HG03060 (cell line): ENCODE data around the gene TREM2.

Experiments
- ATAC-seq: cut with Tn5 transposase; IDR thresholded peaks from one replicate; pipeline ENCODE4 v1.9.1; 2021; ENCODE audit warnings: low read depth, moderate number of reproducible peaks; ENCODE audit not compliant: unreplicated experiment

The TREM2 gene

DNA sequence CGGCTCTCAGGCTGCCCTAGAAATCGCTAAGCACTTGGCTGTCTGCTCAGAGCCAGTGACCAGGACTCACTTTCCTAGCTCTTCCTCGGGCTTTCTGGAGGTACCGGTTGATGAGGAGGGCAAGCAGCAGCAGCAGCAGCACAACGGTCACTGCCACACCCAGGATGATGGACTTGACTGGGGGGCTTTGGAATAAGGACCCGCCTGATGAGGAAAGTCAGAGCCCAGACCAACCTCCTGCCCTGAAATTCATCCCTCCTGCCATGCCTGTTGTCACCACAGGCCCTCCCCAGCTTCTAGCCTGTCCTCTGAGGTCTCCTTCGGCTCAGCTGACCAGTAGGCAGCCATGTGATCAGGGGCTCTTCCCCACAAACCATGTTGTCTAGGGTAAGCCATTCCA is 21.8 kb upstream of the TREM2 start:
- no peak for ATAC-seq

- no peak for ATAC-seq
Measured at GRCh38 chr6:41182069-41183034, 19.4 kb upstream of the TREM2 start.

GRCh38 chr6:41181566-41181965 is 18.6 kb upstream of the TREM2 start:
- ATAC-seq: no peak

DNA sequence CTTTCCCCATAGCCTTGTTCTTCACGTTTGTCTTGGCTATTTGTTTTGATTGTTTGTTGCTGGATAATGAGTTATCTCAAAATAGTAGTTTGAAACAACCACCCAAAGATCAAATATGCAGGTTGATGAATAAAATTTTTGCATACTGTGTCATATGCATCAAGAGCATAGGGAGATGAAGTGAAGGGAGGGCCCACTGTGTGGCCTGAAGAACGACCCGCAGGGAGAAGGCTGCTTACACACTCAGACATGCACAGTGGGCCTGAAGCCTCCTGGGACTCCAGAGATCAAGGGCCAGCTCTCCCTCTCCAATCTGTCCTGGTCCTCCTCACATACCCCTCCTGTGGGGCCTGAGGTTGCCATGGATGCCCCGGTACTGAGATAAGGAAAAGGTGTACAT is 16.2 kb upstream of the TREM2 start:
- no peak for ATAC-seq

- ATAC-seq: no peak
Measured at GRCh38 chr6:41177695-41178094, 14.8 kb upstream of the TREM2 start.

- ATAC-seq: no peak
Measured at GRCh38 chr6:41177287-41177686, 14.4 kb upstream of the TREM2 start.

GRCh38 chr6:41176189-41176588 is 13.3 kb upstream of the TREM2 start:
- no peak for ATAC-seq

DNA sequence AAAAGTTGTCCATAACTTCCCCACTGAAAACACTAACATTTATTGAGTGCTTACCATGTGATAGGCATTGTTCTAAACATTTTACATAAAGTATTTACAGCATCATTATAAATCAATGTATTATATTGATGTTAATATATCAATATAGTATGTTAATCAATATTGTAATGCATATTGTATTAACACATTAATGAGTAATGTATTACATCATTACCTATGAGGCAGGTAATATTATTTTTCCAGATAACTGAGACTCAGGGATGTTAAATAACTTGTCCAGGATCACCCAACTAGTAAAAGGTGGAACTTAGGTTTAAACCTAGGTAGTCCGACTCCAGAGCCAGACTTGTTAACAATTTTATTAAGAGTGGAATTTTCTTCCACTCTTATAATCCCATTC is 12.2 kb upstream of the TREM2 start:
- ATAC-seq: no peak

DNA sequence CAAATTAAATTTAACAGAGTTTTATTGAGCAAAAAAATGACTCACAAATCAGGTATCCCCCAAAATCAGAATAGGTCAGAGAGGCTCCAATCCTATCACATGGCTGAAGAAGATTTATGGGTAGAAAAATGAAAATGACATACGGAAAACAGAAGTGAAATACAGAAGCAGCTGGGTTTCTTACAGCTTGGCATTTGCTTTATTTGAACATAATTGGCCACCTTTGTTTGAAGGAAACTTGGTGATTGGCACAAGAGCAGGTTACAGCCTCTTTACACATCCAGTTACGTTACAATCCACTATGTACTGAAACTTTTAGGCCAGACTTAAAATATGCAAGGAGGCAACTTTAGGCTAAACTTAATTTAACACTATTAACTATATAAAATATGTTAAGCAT is 11.7 kb upstream of the TREM2 start:
- no peak for ATAC-seq

GRCh38 chr6:41171908-41172307 is 9.0 kb upstream of the TREM2 start:
- ATAC-seq: no peak

DNA sequence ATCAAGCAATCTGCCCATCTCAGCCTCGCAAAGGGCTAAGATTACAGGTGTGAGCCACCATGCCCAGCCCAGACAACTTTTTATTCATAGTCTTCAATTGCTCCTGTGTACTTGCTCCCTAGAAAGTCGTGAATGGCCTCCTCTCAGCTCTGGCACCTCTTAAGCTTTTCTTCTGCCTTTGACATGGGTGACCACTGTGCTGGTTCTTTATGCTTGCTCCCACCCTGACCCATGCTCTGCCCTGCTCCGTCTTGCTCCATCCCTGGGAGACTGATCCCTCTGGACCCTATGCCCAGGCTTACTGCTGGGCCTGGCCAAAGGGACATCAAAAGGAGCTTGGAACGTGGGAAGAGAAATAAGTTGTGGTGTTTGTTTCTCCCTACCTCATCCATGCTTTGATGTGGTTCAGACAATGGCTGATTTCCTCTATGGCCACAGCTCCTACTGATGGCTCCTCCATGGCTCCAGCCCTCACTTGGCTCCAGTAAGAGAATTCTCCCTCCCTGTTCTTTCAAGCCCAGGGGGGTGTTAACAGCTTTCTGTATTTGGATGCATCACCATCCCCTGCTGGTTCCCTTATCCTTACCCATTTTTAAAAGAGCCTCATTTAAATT is 7.7 kb upstream of the TREM2 start:
- no peak for ATAC-seq

- no peak for ATAC-seq
Measured at GRCh38 chr6:41167173-41167963, 4.5 kb upstream of the TREM2 start.

- no peak for ATAC-seq
Measured at GRCh38 chr6:41164551-41165120, 1.7 kb upstream of the TREM2 start.

DNA sequence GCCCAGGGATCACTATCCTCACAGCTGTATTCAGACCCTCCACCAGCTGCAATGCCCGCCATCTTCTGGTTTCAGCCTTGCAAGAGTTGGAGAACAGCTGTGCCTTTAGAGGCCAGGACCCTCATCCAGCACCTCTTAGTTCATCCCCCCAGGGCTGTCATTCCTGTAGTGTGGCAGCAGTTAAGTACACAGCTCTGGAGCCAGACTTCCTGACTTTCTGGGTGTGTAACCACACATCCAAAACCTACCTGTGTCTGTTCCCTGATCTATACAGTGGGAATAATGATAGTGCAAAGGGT is 452 bp upstream of the TREM2 start:
- ATAC-seq: no peak

- no peak for ATAC-seq
Measured at GRCh38 chr6:41161851-41162552, 914 bp downstream of the TREM2 start.

GRCh38 chr6:41161380-41161779 is 1.5 kb downstream of the TREM2 start:
- ATAC-seq: no peak

- ATAC-seq: no peak
Measured at GRCh38 chr6:41160933-41161332, 2.0 kb downstream of the TREM2 start.

DNA sequence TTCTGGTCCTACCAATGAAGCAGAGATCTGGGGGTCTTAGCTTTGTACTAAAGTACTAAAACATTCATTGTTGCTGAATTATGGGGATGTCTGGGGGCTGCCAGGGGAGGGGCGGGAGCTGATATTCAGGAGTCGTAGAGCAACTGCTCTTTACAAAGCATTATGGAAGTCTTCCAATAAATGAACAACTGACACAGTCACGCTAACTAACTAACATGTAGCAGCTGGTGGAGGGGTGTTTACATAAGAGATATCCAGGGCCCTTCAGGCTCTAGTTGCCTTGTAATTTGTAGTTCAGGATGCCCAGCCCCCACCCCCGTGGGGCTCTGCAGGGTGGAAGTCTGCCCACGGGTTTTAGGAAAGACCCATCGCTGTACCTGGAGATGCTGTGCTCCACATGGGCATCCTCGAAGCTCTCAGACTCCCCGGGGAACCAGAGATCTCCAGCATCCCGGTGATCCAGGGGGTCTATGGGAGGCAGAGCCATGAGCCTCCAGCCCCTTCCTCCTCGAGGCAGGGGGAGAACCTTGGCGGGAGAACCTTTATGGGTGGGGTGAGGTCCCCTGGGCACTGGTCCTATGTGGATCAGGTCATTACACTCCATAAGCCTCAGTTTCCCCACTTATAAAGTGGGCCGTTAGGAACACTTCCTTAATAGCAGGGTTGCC is 3.4 kb downstream of the TREM2 start:
- ATAC-seq: no peak

DNA sequence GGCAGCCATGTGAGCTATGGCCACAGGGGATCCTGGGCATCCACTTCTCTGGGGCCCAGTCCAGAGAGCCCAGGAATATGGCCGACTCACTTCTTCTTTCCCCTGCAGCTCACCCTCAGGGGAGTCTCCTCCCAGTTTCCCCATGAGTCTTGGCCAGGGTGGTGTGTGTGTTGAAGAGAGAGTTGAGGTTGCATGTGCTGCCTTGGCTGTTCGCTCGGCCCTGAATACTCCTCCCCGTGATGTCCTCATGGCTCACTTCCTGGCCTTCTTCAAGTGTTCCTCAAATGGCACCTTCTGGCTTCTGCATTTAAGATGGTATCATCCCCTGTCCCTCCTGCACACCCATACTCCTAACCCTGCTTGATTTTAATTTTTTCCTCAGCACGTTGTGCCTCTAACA is 5.6 kb downstream of the TREM2 start:
- no peak for ATAC-seq

- no peak for ATAC-seq
Measured at GRCh38 chr6:41156771-41157170, 6.1 kb downstream of the TREM2 start.
